ENCODE results near the gene CAP1.
A peak's percentile ranks its signal among the peaks of the same experiment; 100 is the strongest.
"Not testable (repeated sequence)": the region's sequence is repeated elsewhere in the genome, so short reads cannot be mapped to it uniquely, and the experiment has no call there.

Gene CAP1

GRCh38 chr1:40036574-40036973, 4.0 kb upstream of the CAP1 start:
- no peak for TF ChIP-seq ZFX (IDR thresholded peaks at IDR 0.05; ENCODE audit: borderline replicate concordance)
- no peak for TF ChIP-seq CTCF (IDR thresholded peaks at IDR 0.05)
- no peak overlapping the region for H3K27ac ChIP-seq

DNA sequence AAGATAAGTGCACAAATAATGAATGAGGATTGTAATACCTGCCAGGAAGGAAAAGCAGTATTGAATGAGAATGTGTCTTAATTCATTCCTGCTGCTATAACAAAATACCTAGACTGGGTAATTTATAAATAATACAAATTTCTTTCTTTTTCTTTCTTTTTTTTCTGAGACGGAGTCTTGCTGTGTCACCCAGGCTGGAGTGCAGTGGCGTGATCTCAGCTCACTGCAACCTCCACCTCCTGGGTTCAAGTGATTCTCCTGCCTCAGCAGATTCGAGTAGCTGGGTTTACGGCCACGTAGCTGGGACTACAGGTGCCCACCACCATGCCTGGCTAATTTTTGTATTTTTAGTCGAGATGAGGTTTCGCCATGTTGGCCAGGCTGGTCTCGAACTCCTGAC, 3.3 kb upstream of the CAP1 start:
- H3K27ac ChIP-seq: not testable (repeated sequence)

DNA sequence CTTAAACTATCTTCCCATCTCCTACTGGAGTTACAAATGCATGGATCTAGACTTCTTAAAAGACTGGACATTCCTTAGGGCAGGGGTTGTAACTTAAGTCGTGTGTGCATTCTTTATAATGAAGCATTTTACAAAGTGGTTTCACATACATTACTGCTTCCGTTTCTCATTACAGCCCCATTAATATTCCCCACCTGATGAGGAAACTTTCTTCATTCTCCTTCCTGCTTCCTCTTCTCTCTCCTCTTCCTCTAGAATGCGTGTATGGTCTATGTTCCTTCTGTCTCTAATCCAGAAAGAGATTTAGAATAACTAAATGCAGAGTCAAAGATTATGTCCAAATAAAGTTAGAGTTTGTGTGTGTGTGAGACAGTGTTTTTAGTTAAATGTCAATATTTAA, 1.8 kb upstream of the CAP1 start:
- TF ChIP-seq ZFX (IDR thresholded peaks at IDR 0.05; ENCODE audit: borderline replicate concordance): no peak
- TF ChIP-seq CTCF (IDR thresholded peaks at IDR 0.05): no peak
- H3K27ac ChIP-seq: peak overlapping the region; percentile 94

GRCh38 chr1:40039245-40039756, 1.2 kb upstream of the CAP1 start:
- TF ChIP-seq ZFX (IDR thresholded peaks at IDR 0.05; ENCODE audit: borderline replicate concordance) (no peak), CTCF (IDR thresholded peaks at IDR 0.05) (peak; percentile 34)
- H3K27ac ChIP-seq: peak overlapping the region; percentile 94

DNA sequence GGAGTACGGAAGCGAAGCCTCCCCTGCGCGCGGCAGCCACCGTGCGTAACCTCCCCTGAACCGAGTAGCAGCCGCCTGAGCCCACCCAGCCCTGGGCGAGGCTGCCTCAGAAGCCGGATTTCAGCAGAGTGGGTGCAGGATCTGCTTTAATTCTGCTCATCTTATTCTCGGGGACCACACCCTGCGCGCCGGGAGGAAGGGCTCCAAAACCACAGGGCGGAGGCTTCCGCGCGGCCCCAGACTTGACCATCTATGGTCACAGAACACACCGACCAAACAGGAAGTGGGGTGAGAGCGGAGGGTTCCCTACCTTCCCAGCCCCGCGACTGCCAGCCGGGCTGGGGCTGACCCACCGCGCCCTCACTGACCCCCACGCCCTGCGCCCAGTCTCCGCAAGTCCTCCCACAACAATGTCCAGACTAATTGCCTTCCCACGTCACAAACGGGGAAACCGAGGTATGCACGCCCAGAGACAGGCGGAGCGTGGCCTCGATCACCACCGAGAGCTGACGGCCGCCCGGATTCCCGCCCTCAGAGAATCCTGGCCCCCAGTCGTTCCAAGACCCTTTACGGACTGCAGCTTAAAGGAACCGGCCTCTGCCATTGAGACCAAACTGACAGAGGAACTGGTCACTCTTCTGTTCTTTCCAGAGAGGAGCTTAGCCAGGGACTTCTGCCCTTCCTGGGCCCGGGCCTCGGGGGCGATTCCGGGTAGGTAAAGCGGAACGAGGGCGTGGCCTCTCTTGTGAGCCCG, 595 bp upstream of the CAP1 start:
- TF ChIP-seq CTCF (IDR thresholded peaks at IDR 0.05) (no peak), ZFX (IDR thresholded peaks at IDR 0.05; ENCODE audit: borderline replicate concordance) (no peak)
- H3K27ac ChIP-seq: peak overlapping the region; percentile 94

DNA sequence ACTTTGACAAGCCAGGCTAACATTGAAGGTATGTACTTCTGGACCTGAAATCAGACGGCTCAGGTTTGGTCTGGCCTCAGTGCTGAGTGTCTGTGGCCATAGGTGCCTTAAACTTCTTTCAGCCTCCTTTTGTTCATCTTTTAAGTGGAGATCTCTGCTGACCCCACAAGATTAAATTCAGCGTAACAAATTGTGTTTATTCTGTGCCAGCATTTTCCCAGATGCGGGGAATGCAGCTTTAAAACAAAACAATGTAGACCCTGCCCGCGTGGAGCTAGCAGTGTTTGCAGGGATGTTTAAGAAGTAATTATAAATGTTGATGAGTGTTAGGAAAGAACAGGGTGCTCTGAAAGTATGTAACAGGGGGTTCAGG, 923 bp downstream of the CAP1 start:
- TF ChIP-seq CTCF (IDR thresholded peaks at IDR 0.05): no peak
- TF ChIP-seq ZFX (IDR thresholded peaks at IDR 0.05; ENCODE audit: borderline replicate concordance): no peak
- H3K27ac ChIP-seq: peak overlapping the region; percentile 94

DNA sequence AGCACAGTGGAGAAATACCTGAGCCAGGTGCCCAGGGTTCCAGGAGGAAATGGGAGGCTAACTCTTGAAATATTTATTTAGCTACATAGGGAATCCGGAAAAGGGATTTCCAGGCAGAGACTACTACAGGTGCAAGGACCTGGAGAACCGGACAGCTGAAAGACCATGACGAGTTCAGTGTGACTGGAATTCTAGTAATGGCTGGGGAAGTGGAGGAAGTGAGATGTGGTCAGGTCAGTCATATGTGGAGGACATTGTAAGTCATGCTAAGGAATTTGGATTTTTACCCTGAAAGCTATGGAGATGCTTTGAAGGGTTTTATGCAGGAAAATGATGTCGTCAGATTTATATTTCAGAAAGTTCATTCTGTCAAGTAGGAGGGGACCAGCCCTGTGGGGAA, 1.8 kb downstream of the CAP1 start:
- TF ChIP-seq ZFX (IDR thresholded peaks at IDR 0.05; ENCODE audit: borderline replicate concordance) (no peak), CTCF (IDR thresholded peaks at IDR 0.05) (no peak)
- no peak overlapping the region for H3K27ac ChIP-seq

DNA sequence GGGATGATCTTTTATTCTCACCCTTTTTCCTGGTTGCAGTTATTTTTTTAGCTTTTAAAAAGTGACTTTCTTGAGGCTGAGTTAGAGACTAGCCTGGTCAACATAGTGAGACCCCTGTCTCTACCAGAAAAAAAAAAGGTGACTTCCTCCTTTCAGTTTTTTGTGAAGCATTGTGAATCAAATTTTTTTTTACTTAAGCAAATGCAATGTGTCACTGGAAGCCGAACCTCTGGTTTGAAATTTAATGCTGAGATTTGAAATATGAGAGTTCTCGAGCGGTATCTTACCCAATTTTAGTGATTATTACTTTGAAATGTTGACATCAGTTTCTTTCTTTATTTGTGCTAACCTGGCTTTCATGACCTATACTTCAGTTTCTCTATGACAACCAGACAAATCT, 3.6 kb downstream of the CAP1 start:
- H3K27ac ChIP-seq: no peak overlapping the region
- TF ChIP-seq ZFX (IDR thresholded peaks at IDR 0.05; ENCODE audit: borderline replicate concordance): no peak
- no peak for TF ChIP-seq CTCF (IDR thresholded peaks at IDR 0.05)
